H9 (cell line): Measurements from ENCODE around the gene FAM81A. TPM values are rescaled to one million over a fixed set of nuclear protein-coding genes. Genes with fewer than 3 reads are reported as not detected.

Experiments
- DNase-seq: peaks from one replicate; pipeline ENCODE4 v3.0.0-alpha.2; 2017
- H2AFZ ChIP-seq: one replicate; pipeline ENCODE4 v1.6.1; 2013; ENCODE audit warnings: mild to moderate bottlenecking, low read length, control low read depth, moderate library complexity
- H2AK5ac ChIP-seq: 2 replicates; pipeline ENCODE4 v1.6.1; 2013; ENCODE audit warnings: low read length, control low read depth, mixed read lengths; ENCODE audit not compliant: insufficient read length
- H2BK120ac ChIP-seq: one replicate; pipeline ENCODE4 v1.6.1; 2013; ENCODE audit warnings: low read depth, mild to moderate bottlenecking, low read length, control low read depth, inconsistent platforms; ENCODE audit not compliant: poor library complexity, severe bottlenecking
- H2BK12ac ChIP-seq: 2 replicates; pipeline ENCODE4 v1.6.1; 2013; ENCODE audit warnings: low read length, control low read depth, mixed read lengths, low read depth; ENCODE audit not compliant: insufficient read length
- H2BK15ac ChIP-seq: 2 replicates; pipeline ENCODE4 v1.6.1; 2013; ENCODE audit warnings: low read depth, low read length, control low read depth
- H2BK20ac ChIP-seq: one replicate; pipeline ENCODE4 v1.6.1; 2013; ENCODE audit warnings: low read depth, mild to moderate bottlenecking, low read length, control low read depth, inconsistent platforms; ENCODE audit not compliant: poor library complexity, severe bottlenecking
- H2BK5ac ChIP-seq: 2 replicates; pipeline ENCODE4 v1.6.1; 2013; ENCODE audit warnings: low read length, control low read depth, mixed read lengths; ENCODE audit not compliant: insufficient read length
- H3K14ac ChIP-seq: 2 replicates; pipeline ENCODE4 v1.6.1; 2013; ENCODE audit warnings: low read length, control low read depth; ENCODE audit not compliant: insufficient read depth
- H3K18ac ChIP-seq: 2 replicates; pipeline ENCODE4 v1.6.1; 2013; ENCODE audit warnings: low read depth, mild to moderate bottlenecking, mixed read lengths, low read length, control low read depth; ENCODE audit not compliant: insufficient read length
- H3K23ac ChIP-seq: 2 replicates; pipeline ENCODE4 v1.6.1; 2013; ENCODE audit warnings: low read length, control low read depth, mixed read lengths, low read depth; ENCODE audit not compliant: insufficient read length
- H3K23me2 ChIP-seq: 2 replicates; pipeline ENCODE4 v1.6.1; 2013; ENCODE audit warnings: low read depth, mild to moderate bottlenecking, mixed read lengths, low read length, control low read depth; ENCODE audit not compliant: insufficient read length, poor library complexity, severe bottlenecking
- H3K27ac ChIP-seq: 2 replicates; pipeline ENCODE4 v1.5.1; 2013; ENCODE audit warnings: low read length, control low read depth, mixed read lengths, low read depth; ENCODE audit not compliant: insufficient read length
- H3K27me3 ChIP-seq: 2 replicates; pipeline ENCODE4 v1.6.1; 2013; ENCODE audit warnings: low read length, control low read depth, inconsistent platforms; ENCODE audit not compliant: insufficient read depth
- H3K4ac ChIP-seq: 2 replicates; pipeline ENCODE4 v1.6.1; 2013; ENCODE audit warnings: low read depth, mild to moderate bottlenecking, control low read depth, inconsistent platforms, low read length, moderate library complexity
- H3K4me1 ChIP-seq: 2 replicates; pipeline ENCODE4 v1.6.1; 2013; ENCODE audit warnings: low read length, control low read depth, inconsistent platforms; ENCODE audit not compliant: insufficient read depth
- H3K4me2 ChIP-seq: 2 replicates; pipeline ENCODE4 v1.6.1; 2013; ENCODE audit warnings: low read length, control low read depth, mixed read lengths; ENCODE audit not compliant: insufficient read length, insufficient read depth
- H3K56ac ChIP-seq: 2 replicates; pipeline ENCODE4 v1.6.1; 2013; ENCODE audit warnings: low read depth, mild to moderate bottlenecking, mixed read lengths, low read length, control low read depth; ENCODE audit not compliant: insufficient read length
- H3K79me1 ChIP-seq: 2 replicates; pipeline ENCODE4 v1.6.1; 2013; ENCODE audit warnings: low read depth, mild to moderate bottlenecking, moderate library complexity, low read length, control low read depth, inconsistent platforms; ENCODE audit not compliant: insufficient read depth, poor library complexity, severe bottlenecking
- H3K79me2 ChIP-seq: 2 replicates; pipeline ENCODE4 v1.6.1; 2013; ENCODE audit warnings: low read length, control low read depth, inconsistent platforms; ENCODE audit not compliant: insufficient read depth
- H3K9ac ChIP-seq: 2 replicates; pipeline ENCODE4 v1.6.1; 2013; ENCODE audit warnings: low read length, control low read depth, mixed read lengths; ENCODE audit not compliant: insufficient read length; ENCODE audit errors: extremely low read depth
- H3K9me3 ChIP-seq: one replicate; pipeline ENCODE4 v1.6.1; 2013; ENCODE audit warnings: low read depth, low read length, inconsistent platforms; ENCODE audit not compliant: control insufficient read depth
- H3T11ph ChIP-seq: one replicate; pipeline ENCODE4 v1.6.1; 2013; ENCODE audit warnings: mild to moderate bottlenecking, low read length, control low read depth, inconsistent platforms
- H4K20me1 ChIP-seq: one replicate; pipeline ENCODE4 v1.6.1; 2013; ENCODE audit not compliant: control insufficient read depth, insufficient read length, insufficient read depth
- H4K5ac ChIP-seq: 2 replicates; pipeline ENCODE4 v1.6.1; 2013; ENCODE audit warnings: low read depth, mild to moderate bottlenecking, mixed read lengths, low read length, control low read depth; ENCODE audit not compliant: insufficient read length
- H4K8ac ChIP-seq: replicated peaks from 2 replicates; pipeline ENCODE4 v1.6.1; 2013; ENCODE audit warnings: low read length, control low read depth, mixed read lengths, low read depth; ENCODE audit not compliant: insufficient read length
- H4K91ac ChIP-seq: 2 replicates; pipeline ENCODE4 v1.6.1; 2013; ENCODE audit warnings: low read depth, mild to moderate bottlenecking, moderate library complexity, mixed read lengths, low read length, control low read depth; ENCODE audit not compliant: insufficient read length
- H3K27ac Mint-ChIP-seq, 3 experiments: 2 replicates in 2 of 3; 3 replicates in 1 of 3; pipeline ENCODE4 v1.8.0; 2020 to 2021; ENCODE audit warnings: mixed read lengths in 3 of 3, mild to moderate bottlenecking in 1 of 3, moderate library complexity in 1 of 3
- H3K27me3 Mint-ChIP-seq: 2 replicates; pipeline ENCODE4 v1.8.0; 2021; ENCODE audit warnings: low read depth, mild to moderate bottlenecking, moderate library complexity, mixed read lengths
- H3K36me3 Mint-ChIP-seq, 3 experiments: 2 replicates in 2 of 3; 3 replicates in 1 of 3; pipeline ENCODE4 v1.8.0; 2020 to 2021; ENCODE audit warnings: low read depth in 3 of 3, mixed read lengths in 3 of 3; ENCODE audit not compliant: insufficient read depth in 1 of 3
- H3K4me1 Mint-ChIP-seq, 2 experiments: 2 replicates each; pipeline ENCODE4 v1.8.0; 2020; ENCODE audit warnings: mixed read lengths in 2 of 2
- H3K4me3 Mint-ChIP-seq, 2 experiments: 2 replicates in 1 of 2; 3 replicates in 1 of 2; pipeline ENCODE4 v1.8.0; 2020 to 2021; ENCODE audit warnings: mild to moderate bottlenecking in 2 of 2, mixed read lengths in 2 of 2, moderate library complexity in 1 of 2
- H3K9me3 Mint-ChIP-seq, 2 experiments: 2 replicates in 1 of 2; 3 replicates in 1 of 2; pipeline ENCODE4 v1.8.0; 2020; ENCODE audit warnings: mild to moderate bottlenecking in 2 of 2, mixed read lengths in 2 of 2, moderate library complexity in 1 of 2
- WGBS: extraction: QIAGEN DNeasy Blood & Tissue Kit; methylation state at CpG from one replicate; pipeline ENCODE4 v1.1.7; 2013; ENCODE audit warnings: missing lambda C conversion rate, low lambda C conversion rate, mixed read lengths; ENCODE audit not compliant: insufficient read length; ENCODE audit errors: extremely low coverage; 5-methylcytosine and 5-hydroxymethylcytosine counted together
- total RNA-seq: library from RNA; stranded (reverse); gene quantifications from 2 replicates; pipeline ENCODE4 v1.2.1, GENCODE V29; 2021
- TF ChIP-seq, protein P1 (sequence below): fragments of 200-600 bp; sonication (generic); conservative IDR thresholded peaks from 3 replicates; pipeline ENCODE4 v1.8.0; 2021; ENCODE audit warnings: antibody characterized with exemption, mild to moderate bottlenecking

The FAM81A gene
- total RNA-seq, 1 experiment from 2014 or later = 1.7 TPM

DNA sequence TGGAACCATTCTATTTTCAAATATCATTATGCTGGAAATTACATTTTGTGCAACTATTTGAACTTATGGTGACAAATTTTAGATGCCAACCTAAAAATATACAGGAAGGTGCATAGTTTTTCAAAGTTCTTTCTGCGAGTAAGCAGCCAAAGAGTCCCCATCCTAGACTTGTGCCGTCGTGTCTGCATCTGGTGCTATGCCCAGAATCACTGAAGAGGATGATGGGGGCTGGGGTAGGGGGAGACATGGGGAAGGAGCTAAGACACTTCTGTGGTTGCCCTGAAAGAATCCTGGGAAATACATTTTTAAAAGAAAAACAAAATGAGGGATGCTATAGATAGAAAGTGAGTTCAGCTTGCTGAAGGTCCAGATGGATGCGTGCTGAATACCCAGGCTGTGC, 21.2 kb upstream of the FAM81A start:
- no peak overlapping the region for H2AFZ ChIP-seq
- no peak overlapping the region for H2BK5ac ChIP-seq
- no peak overlapping the region for H2BK15ac ChIP-seq
- no peak overlapping the region for H3K9ac ChIP-seq
- WGBS = no CpG with 5 or more reads among the region's 4 CpGs
- H3K4me1 ChIP-seq = peaks cover 7% of the 10 kb centered on the region; the same call in 1 of the 2 replicates
- H3K79me1 ChIP-seq = no peaks in the 10 kb centered on the region
- H3K79me2 ChIP-seq = no peaks in the 10 kb centered on the region
- Mint-ChIP-seq H3K27ac (no peak overlapping the region), H3K9me3 (no peaks in the 10 kb centered on the region), H3K27me3 (peaks cover 14% of the 10 kb centered on the region), H3K4me3 (no peak overlapping the region), H3K36me3 (no peaks in the 10 kb centered on the region), H3K4me1 (peaks cover 18 to 30% of the 10 kb centered on the region in 2 experiments)
- H4K5ac ChIP-seq = no peak overlapping the region
- TF ChIP-seq, protein P1, sequence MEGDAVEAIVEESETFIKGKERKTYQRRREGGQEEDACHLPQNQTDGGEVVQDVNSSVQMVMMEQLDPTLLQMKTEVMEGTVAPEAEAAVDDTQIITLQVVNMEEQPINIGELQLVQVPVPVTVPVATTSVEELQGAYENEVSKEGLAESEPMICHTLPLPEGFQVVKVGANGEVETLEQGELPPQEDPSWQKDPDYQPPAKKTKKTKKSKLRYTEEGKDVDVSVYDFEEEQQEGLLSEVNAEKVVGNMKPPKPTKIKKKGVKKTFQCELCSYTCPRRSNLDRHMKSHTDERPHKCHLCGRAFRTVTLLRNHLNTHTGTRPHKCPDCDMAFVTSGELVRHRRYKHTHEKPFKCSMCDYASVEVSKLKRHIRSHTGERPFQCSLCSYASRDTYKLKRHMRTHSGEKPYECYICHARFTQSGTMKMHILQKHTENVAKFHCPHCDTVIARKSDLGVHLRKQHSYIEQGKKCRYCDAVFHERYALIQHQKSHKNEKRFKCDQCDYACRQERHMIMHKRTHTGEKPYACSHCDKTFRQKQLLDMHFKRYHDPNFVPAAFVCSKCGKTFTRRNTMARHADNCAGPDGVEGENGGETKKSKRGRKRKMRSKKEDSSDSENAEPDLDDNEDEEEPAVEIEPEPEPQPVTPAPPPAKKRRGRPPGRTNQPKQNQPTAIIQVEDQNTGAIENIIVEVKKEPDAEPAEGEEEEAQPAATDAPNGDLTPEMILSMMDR = no peak
- no peak overlapping the region for H3K56ac ChIP-seq
- H2BK20ac ChIP-seq = no peak overlapping the region
- H3K23me2 ChIP-seq = no peaks in the 10 kb centered on the region
- no peaks in the 10 kb centered on the region for H4K20me1 ChIP-seq
- H4K8ac ChIP-seq = no peak overlapping the region
- no peak overlapping the region for H3K4ac ChIP-seq
- no peak overlapping the region for H4K91ac ChIP-seq
- no peak overlapping the region for H2BK120ac ChIP-seq
- H3K27me3 ChIP-seq = no peaks in the 10 kb centered on the region
- no peak overlapping the region for H2AK5ac ChIP-seq
- no peak overlapping the region for H3K23ac ChIP-seq
- no peak overlapping the region for H3K27ac ChIP-seq
- H3K18ac ChIP-seq = no peak overlapping the region
- H3K14ac ChIP-seq = no peak overlapping the region
- no peak overlapping the region for H3K4me2 ChIP-seq
- no peak overlapping the region for H3T11ph ChIP-seq
- no peak overlapping the region for H2BK12ac ChIP-seq
- no peaks in the 10 kb centered on the region for H3K9me3 ChIP-seq
- DNase-seq = no peak
